ENCODE measurements around the gene TTLL8. TPM values are rescaled to one million over a fixed set of nuclear protein-coding genes. Genes with fewer than 3 reads are reported as not detected.

The TTLL8 gene
- total RNA-seq (2021; ENCODE audit: unreplicated experiment): not detected
- not detected for polyA plus RNA-seq (2012; ENCODE audit: insufficient read length)
- Bru-seq, nascent RNA: percentile 18 among the genes with signal in this experiment
- percentile 22 among the genes with signal in this experiment for BruChase-seq, experiment 1, labeled RNA remaining after a 2-hour chase
- BruChase-seq, experiment 2, labeled RNA remaining after a 6-hour chase: percentile 18 among the genes with signal in this experiment
- long read RNA-seq: 0 reads

DNA sequence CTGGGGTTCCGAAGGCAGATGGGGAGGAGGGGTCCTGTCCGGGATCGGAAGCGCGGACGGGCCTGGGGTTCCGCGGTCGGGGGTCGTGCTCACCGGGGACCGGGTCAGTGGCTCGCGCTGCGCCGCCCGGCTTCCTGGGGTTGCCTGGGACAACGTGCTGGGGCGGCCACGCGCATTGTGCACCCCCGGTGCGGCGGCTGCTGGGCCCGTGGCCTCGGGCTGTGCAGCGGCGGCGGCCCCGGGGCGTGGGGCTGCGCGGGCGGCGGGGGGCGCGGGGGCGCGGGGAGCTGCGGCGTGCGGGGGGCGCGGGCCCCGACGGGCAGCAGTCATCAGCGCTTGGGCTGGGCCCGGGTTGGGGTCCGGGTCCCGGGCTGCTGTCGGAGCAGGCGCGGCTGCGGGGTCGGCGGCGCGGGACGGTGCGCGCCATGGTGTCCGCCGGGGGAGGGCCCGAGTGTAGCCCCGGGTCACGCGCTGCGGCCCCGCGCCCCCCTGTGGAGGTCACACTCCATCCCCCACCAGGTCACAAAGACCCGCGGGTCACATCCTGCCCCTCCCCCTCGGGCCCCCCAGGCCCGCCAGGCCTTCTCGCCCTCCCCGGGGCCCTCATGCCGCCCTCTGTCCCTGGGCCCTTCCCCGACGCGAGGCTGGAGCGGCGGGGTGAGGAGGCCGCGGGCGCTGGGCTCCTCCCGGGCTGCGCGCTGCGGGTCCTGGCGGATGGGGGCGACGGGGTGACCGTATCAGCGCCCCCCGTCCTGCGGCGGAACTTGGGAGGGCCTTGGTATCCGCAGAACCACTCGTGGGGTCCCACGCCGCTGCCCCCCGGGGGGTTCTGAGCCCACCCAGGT lies at the start of gene TTLL8:
Gene TTLL8 (minus strand): TSS at position 238 of the 845 bp plus-strand sequence.
- CTCF ChIA-PET: no interaction called here
- TF ChIP-seq, protein P1, sequence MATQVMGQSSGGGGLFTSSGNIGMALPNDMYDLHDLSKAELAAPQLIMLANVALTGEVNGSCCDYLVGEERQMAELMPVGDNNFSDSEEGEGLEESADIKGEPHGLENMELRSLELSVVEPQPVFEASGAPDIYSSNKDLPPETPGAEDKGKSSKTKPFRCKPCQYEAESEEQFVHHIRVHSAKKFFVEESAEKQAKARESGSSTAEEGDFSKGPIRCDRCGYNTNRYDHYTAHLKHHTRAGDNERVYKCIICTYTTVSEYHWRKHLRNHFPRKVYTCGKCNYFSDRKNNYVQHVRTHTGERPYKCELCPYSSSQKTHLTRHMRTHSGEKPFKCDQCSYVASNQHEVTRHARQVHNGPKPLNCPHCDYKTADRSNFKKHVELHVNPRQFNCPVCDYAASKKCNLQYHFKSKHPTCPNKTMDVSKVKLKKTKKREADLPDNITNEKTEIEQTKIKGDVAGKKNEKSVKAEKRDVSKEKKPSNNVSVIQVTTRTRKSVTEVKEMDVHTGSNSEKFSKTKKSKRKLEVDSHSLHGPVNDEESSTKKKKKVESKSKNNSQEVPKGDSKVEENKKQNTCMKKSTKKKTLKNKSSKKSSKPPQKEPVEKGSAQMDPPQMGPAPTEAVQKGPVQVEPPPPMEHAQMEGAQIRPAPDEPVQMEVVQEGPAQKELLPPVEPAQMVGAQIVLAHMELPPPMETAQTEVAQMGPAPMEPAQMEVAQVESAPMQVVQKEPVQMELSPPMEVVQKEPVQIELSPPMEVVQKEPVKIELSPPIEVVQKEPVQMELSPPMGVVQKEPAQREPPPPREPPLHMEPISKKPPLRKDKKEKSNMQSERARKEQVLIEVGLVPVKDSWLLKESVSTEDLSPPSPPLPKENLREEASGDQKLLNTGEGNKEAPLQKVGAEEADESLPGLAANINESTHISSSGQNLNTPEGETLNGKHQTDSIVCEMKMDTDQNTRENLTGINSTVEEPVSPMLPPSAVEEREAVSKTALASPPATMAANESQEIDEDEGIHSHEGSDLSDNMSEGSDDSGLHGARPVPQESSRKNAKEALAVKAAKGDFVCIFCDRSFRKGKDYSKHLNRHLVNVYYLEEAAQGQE (IDR thresholded peaks at IDR 0.05; ENCODE audit: insufficient read depth in 1 of 2, low read depth in 2 of 2, low read length in 1 of 2): no peak
- TF ChIP-seq, protein P2, sequence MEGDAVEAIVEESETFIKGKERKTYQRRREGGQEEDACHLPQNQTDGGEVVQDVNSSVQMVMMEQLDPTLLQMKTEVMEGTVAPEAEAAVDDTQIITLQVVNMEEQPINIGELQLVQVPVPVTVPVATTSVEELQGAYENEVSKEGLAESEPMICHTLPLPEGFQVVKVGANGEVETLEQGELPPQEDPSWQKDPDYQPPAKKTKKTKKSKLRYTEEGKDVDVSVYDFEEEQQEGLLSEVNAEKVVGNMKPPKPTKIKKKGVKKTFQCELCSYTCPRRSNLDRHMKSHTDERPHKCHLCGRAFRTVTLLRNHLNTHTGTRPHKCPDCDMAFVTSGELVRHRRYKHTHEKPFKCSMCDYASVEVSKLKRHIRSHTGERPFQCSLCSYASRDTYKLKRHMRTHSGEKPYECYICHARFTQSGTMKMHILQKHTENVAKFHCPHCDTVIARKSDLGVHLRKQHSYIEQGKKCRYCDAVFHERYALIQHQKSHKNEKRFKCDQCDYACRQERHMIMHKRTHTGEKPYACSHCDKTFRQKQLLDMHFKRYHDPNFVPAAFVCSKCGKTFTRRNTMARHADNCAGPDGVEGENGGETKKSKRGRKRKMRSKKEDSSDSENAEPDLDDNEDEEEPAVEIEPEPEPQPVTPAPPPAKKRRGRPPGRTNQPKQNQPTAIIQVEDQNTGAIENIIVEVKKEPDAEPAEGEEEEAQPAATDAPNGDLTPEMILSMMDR (IDR thresholded peaks at IDR 0.05): no peak
- TF ChIP-seq POLR2AphosphoS5 (IDR thresholded peaks at IDR 0.05; ENCODE audit: low read depth, low read length) (no peak), TCF7L2 (IDR thresholded peaks at IDR 0.05; ENCODE audit: low read depth, low read length) (no peak), SIN3A (IDR thresholded peaks at IDR 0.05; ENCODE audit: borderline replicate concordance, insufficient read depth, low read depth, low read length) (no peak)
- no peaks in the 10 kb centered on the region for H3K27me3 ChIP-seq (ENCODE audit: control insufficient read depth, insufficient read depth, low read length)

GRCh38 chr22:50107529-50107928 lies 49.4 kb upstream of the TTLL8 start:
- no peak for DNase-seq (ENCODE audit: low read depth, low spot score)
- Histone ChIP-seq H3K4me1 (ENCODE audit: control insufficient read depth, insufficient read depth, low read length) (no peaks in the 10 kb centered on the region), H3K36me3 (ENCODE audit: control insufficient read depth, insufficient read depth, low read length) (no peaks in the 10 kb centered on the region), H3K27me3 (ENCODE audit: control insufficient read depth, insufficient read depth, low read length) (no peaks in the 10 kb centered on the region), H3K9me3 (ENCODE audit: control insufficient read depth, insufficient read depth, low read depth, low read length) (no peaks in the 10 kb centered on the region), H3K4me3 (ENCODE audit: low read depth in 2 of 2, low read length in 2 of 2) (no peak overlapping the region), H3K27ac (ENCODE audit: low read length) (no peak overlapping the region)
- no TSS peak for BruUV-seq (replicated peaks)
- in situ Hi-C loops (cut with HindIII; ENCODE audit: low pct_unique_long_range_greater_than_20kb, low sequenced_read_pairs): no loop called here
- ChIA-PET POLR2A (no interaction called here), CTCF (interaction anchor here (0.6 kb wide), 1 partner anchor 43 kb away, joined by 3 read pairs; no protein-coding TSS in a partner anchor)
- no peak for ATAC-seq
- intact Hi-C loops (cut with micrococcal nuclease; ENCODE audit: unreplicated experiment): no loop called here
- TF ChIP-seq POLR2AphosphoS5 (IDR thresholded peaks at IDR 0.05; ENCODE audit: low read depth, low read length) (no peak), SIN3A (IDR thresholded peaks at IDR 0.05; ENCODE audit: borderline replicate concordance, insufficient read depth, low read depth, low read length) (no peak), TCF7L2 (IDR thresholded peaks at IDR 0.05; ENCODE audit: low read depth, low read length) (no peak)
- TF ChIP-seq, protein P1 (IDR thresholded peaks at IDR 0.05; ENCODE audit: insufficient read depth in 1 of 2, low read depth in 2 of 2, low read length in 1 of 2): no peak
- TF ChIP-seq, protein P2 (IDR thresholded peaks at IDR 0.05): no peak

More for the DNA sequence above, at the start of gene TTLL8:
- BruUV-seq (replicated peaks): no TSS peak
- Histone ChIP-seq H3K9me3 (ENCODE audit: control insufficient read depth, insufficient read depth, low read depth, low read length) (no peaks in the 10 kb centered on the region), H3K27ac (ENCODE audit: low read length) (no peak within 1 kb of the TSS), H3K36me3 (ENCODE audit: control insufficient read depth, insufficient read depth, low read length) (no peaks in the 10 kb centered on the region), H3K4me1 (ENCODE audit: control insufficient read depth, insufficient read depth, low read length) (no peaks in the 10 kb centered on the region), H3K4me3 (ENCODE audit: low read depth in 2 of 2, low read length in 2 of 2) (no peak within 1 kb of the TSS)
- DNase-seq (ENCODE audit: low read depth, low spot score) (no peak), ATAC-seq (no peak)
- POLR2A ChIA-PET: no interaction called here
- intact Hi-C loops (cut with micrococcal nuclease; ENCODE audit: unreplicated experiment) (no loop called here), in situ Hi-C loops (cut with HindIII; ENCODE audit: low pct_unique_long_range_greater_than_20kb, low sequenced_read_pairs) (no loop called here)

All from Panc1 (cell line).